WTC11 (cell line): Measurements from ENCODE around the gene RBM8A. TPM values are rescaled to one million over a fixed set of nuclear protein-coding genes. Genes with fewer than 3 reads are reported as not detected.

Source experiments
- ATAC-seq: fragments of 200-7000 bp; cut with Tn5 transposase; 2 replicates; pipeline ENCODE4 v1.10.0; 2021; ENCODE audit warnings: mild to moderate bottlenecking, moderate library complexity
- CTCF ChIA-PET: fragments of 300-600 bp; sonication (Branson Sonifier 250); formaldehyde crosslinking; loops from one replicate; lab custom pipeline; 2021; ENCODE audit warnings: antibody characterized with exemption; lab: Charles Lee
- POLR2A ChIA-PET: fragments of 350-600 bp; sonication (Branson Sonifier 250); formaldehyde crosslinking; loops from one replicate; lab custom pipeline; 2021; ENCODE audit warnings: antibody characterized with exemption; lab: Charles Lee
- DNase-seq: peaks from one replicate; pipeline ENCODE4 v3.0.0; 2021; ENCODE audit warnings: low spot score
- H3K27ac Mint-ChIP-seq: 2 replicates; pipeline ENCODE4 v1.8.0; 2021; ENCODE audit warnings: mixed read lengths
- H3K27me3 Mint-ChIP-seq: 2 replicates; pipeline ENCODE4 v1.8.0; 2021; ENCODE audit warnings: low read depth, mild to moderate bottlenecking, moderate library complexity, mixed read lengths
- H3K36me3 Mint-ChIP-seq: 2 replicates; pipeline ENCODE4 v1.8.0; 2021; ENCODE audit warnings: mixed read lengths
- H3K4me1 Mint-ChIP-seq: 2 replicates; pipeline ENCODE4 v1.8.0; 2022; ENCODE audit warnings: mixed read lengths
- H3K4me3 Mint-ChIP-seq: 2 replicates; pipeline ENCODE4 v1.8.0; 2021; ENCODE audit warnings: mild to moderate bottlenecking, moderate library complexity, mixed read lengths
- H3K9me3 Mint-ChIP-seq: 2 replicates; pipeline ENCODE4 v1.8.0; 2021; ENCODE audit warnings: mixed read lengths
- ATF1 ChIP-seq: sonication (generic); formaldehyde crosslinking; IDR thresholded peaks from 2 replicates; pipeline ENCODE4 v1.8.1; 2023; ENCODE audit warnings: mild to moderate bottlenecking, moderate library complexity, missing genetic modification reagents
- ATF3 ChIP-seq: sonication (generic); formaldehyde crosslinking; conservative IDR thresholded peaks from 2 replicates; pipeline ENCODE4 v1.8.1; 2022; ENCODE audit warnings: mild to moderate bottlenecking, missing genetic modification reagents
- CTCF ChIP-seq: fragments of 200-600 bp; IDR thresholded peaks from 2 replicates; pipeline ENCODE4 v1.8.0; 2022; ENCODE audit warnings: antibody characterized with exemption
- E2F1 ChIP-seq: sonication (generic); formaldehyde crosslinking; IDR thresholded peaks from 2 replicates; pipeline ENCODE4 v1.8.0; 2022; ENCODE audit warnings: mild to moderate bottlenecking, missing genetic modification reagents
- E2F4 ChIP-seq: sonication (generic); formaldehyde crosslinking; IDR thresholded peaks from 2 replicates; pipeline ENCODE4 v1.8.1; 2022; ENCODE audit warnings: low read depth, mild to moderate bottlenecking, moderate library complexity, missing genetic modification reagents, borderline replicate concordance
- ETV6 ChIP-seq: sonication (generic); formaldehyde crosslinking; IDR thresholded peaks from 2 replicates; pipeline ENCODE4 v1.8.1; 2022; ENCODE audit warnings: mild to moderate bottlenecking, missing genetic modification reagents
- FOXP1 ChIP-seq: sonication (generic); formaldehyde crosslinking; IDR thresholded peaks from 2 replicates; pipeline ENCODE4 v1.8.0; 2022; ENCODE audit warnings: missing genetic modification reagents, mild to moderate bottlenecking, moderate library complexity, borderline replicate concordance
- FOXP4 ChIP-seq: sonication (generic); formaldehyde crosslinking; IDR thresholded peaks from 2 replicates; pipeline ENCODE4 v1.8.0; 2022; ENCODE audit warnings: mild to moderate bottlenecking, missing genetic modification reagents
- MYBL2 ChIP-seq: sonication (generic); formaldehyde crosslinking; IDR thresholded peaks from 2 replicates; pipeline ENCODE4 v1.8.1; 2023; ENCODE audit warnings: mild to moderate bottlenecking, moderate library complexity, missing genetic modification reagents
- NFE2L1 ChIP-seq: sonication (generic); formaldehyde crosslinking; IDR thresholded peaks from 2 replicates; pipeline ENCODE4 v1.8.1; 2023; ENCODE audit warnings: missing genetic modification reagents
- NR3C1 ChIP-seq: sonication (generic); formaldehyde crosslinking; conservative IDR thresholded peaks from 2 replicates; pipeline ENCODE4 v1.8.1; 2023; ENCODE audit warnings: low read depth, mild to moderate bottlenecking, missing genetic modification reagents
- OVOL2 ChIP-seq: fragments of 250-450 bp; sonication (Bioruptor Pico); IDR thresholded peaks from 2 replicates; pipeline ENCODE4 v1.9.0; 2021; ENCODE audit warnings: mild to moderate bottlenecking, borderline replicate concordance
- RELA ChIP-seq: sonication (generic); formaldehyde crosslinking; IDR thresholded peaks from 2 replicates; pipeline ENCODE4 v1.8.1; 2022; ENCODE audit warnings: missing genetic modification reagents, mild to moderate bottlenecking, borderline replicate concordance
- RORB ChIP-seq: fragments of 250-450 bp; sonication (Bioruptor Pico); IDR thresholded peaks from 2 replicates; pipeline ENCODE4 v1.9.0; 2021; ENCODE audit warnings: mild to moderate bottlenecking
- STAT6 ChIP-seq: sonication (generic); formaldehyde crosslinking; conservative IDR thresholded peaks from 2 replicates; pipeline ENCODE4 v1.8.1; 2023; ENCODE audit warnings: mild to moderate bottlenecking, low read depth, missing genetic modification reagents, moderate library complexity
- TEAD4 ChIP-seq: sonication (generic); formaldehyde crosslinking; IDR thresholded peaks from 2 replicates; pipeline ENCODE4 v1.8.0; 2022; ENCODE audit warnings: mild to moderate bottlenecking, missing genetic modification reagents
- TP53 ChIP-seq: sonication (generic); formaldehyde crosslinking; IDR thresholded peaks from 2 replicates; pipeline ENCODE4 v1.8.1; 2023; ENCODE audit warnings: mild to moderate bottlenecking, missing genetic modification reagents
- ZNF219 ChIP-seq: sonication (generic); formaldehyde crosslinking; IDR thresholded peaks from 2 replicates; pipeline ENCODE4 v1.8.0; 2023; ENCODE audit warnings: missing genetic modification reagents, mild to moderate bottlenecking, borderline replicate concordance
- ZNF263 ChIP-seq: sonication (generic); formaldehyde crosslinking; IDR thresholded peaks from 2 replicates; pipeline ENCODE4 v1.8.1; 2022; ENCODE audit warnings: low read depth, mild to moderate bottlenecking, moderate library complexity, missing genetic modification reagents
- ZNF423 ChIP-seq: fragments of 250-450 bp; sonication (Bioruptor Pico); IDR thresholded peaks from 2 replicates; pipeline ENCODE4 v2.1.2; 2022; ENCODE audit warnings: mild to moderate bottlenecking, moderate library complexity
- ZNF425 ChIP-seq: fragments of 250-450 bp; sonication (Bioruptor Pico); conservative IDR thresholded peaks from 2 replicates; pipeline ENCODE4 v1.9.0; 2021; ENCODE audit warnings: mild to moderate bottlenecking
- ZNF671 ChIP-seq: fragments of 250-450 bp; sonication (Bioruptor Pico); IDR thresholded peaks from 2 replicates; pipeline ENCODE4 v1.8.0; 2021; ENCODE audit warnings: mild to moderate bottlenecking
- total RNA-seq: library from RNA; stranded (reverse); gene quantifications from 3 replicates; pipeline ENCODE4 v1.2.3, GENCODE V29; 2021

RBM8A gene
- total RNA-seq, 1 experiment from 2014 or later, result 199 TPM

GRCh38 chr1:145942871-145943270 is 15.6 kb upstream of the RBM8A start:
- Mint-ChIP-seq H3K27ac (no peak overlapping the region), H3K36me3 (no peaks in the 10 kb centered on the region)
- CTCF ChIA-PET, result interaction anchor here (0.9 to 1.3 kb wide), 2 partner anchors 15 to 34 kb away, joined by 3 to 5 read pairs; no protein-coding TSS in a partner anchor

GRCh38 chr1:145942405-145942804 is 15.1 kb upstream of the RBM8A start:
- H3K4me1 Mint-ChIP-seq, result peaks cover 7% of the 10 kb centered on the region
- no peaks in the 10 kb centered on the region for H3K9me3 Mint-ChIP-seq
- no peak overlapping the region for H3K4me3 Mint-ChIP-seq
- CTCF ChIA-PET, result interaction anchor here (0.6 to 1.9 kb wide), 3 partner anchors 35 to 91 kb away, joined by 3 to 5 read pairs (median 4); no protein-coding TSS in a partner anchor
- DNase-seq (no peak), ATAC-seq (no peak)
- H3K27ac Mint-ChIP-seq, result no peak overlapping the region
- POLR2A ChIA-PET, result interaction anchor here (0.7 to 1.3 kb wide), 2 partner anchors 15 to 35 kb away, joined by 3 read pairs; partner anchors contain the start of gene RBM8A
- H3K36me3 Mint-ChIP-seq, result no peaks in the 10 kb centered on the region
- no peaks in the 10 kb centered on the region for H3K27me3 Mint-ChIP-seq
- TF ChIP-seq RORB, result no peak
- TF ChIP-seq ATF1 (CRISPR knock-in tag), result no peak
- TF ChIP-seq RELA (CRISPR knock-in tag), result no peak
- no peak for TF ChIP-seq CTCF
- TF ChIP-seq ATF3 (CRISPR knock-in tag), result no peak
- no peak for TF ChIP-seq ZNF425 (CRISPR knock-in tag)
- TF ChIP-seq MYBL2 (CRISPR knock-in tag), result no peak
- TF ChIP-seq ZNF423 (CRISPR knock-in tag), result no peak

More at GRCh38 chr1:145942871-145943270, 15.6 kb upstream of the RBM8A start:
- Mint-ChIP-seq H3K27me3 (no peaks in the 10 kb centered on the region), H3K4me3 (no peak overlapping the region), H3K9me3 (no peaks in the 10 kb centered on the region), H3K4me1 (peaks cover 11% of the 10 kb centered on the region)
- DNase-seq (no peak), ATAC-seq (no peak)
- POLR2A ChIA-PET, result interaction anchor here (0.7 to 1.3 kb wide), 2 partner anchors 15 to 35 kb away, joined by 3 read pairs; partner anchors contain the start of gene RBM8A
- no peak for TF ChIP-seq ETV6 (CRISPR knock-in tag)
- TF ChIP-seq OVOL2 (CRISPR knock-in tag), result no peak
- no peak for TF ChIP-seq FOXP4 (CRISPR knock-in tag)
- no peak for TF ChIP-seq ZNF671 (CRISPR knock-in tag)
- no peak for TF ChIP-seq E2F4 (CRISPR knock-in tag)
- TF ChIP-seq FOXP1 (CRISPR knock-in tag), result no peak
- no peak for TF ChIP-seq ZNF423 (CRISPR knock-in tag)
- no peak for TF ChIP-seq E2F1 (CRISPR knock-in tag)
- TF ChIP-seq STAT6 (CRISPR knock-in tag), result no peak
- no peak for TF ChIP-seq TP53
- no peak for TF ChIP-seq NR3C1 (CRISPR knock-in tag)
- TF ChIP-seq ZNF219 (CRISPR knock-in tag), result no peak
- no peak for TF ChIP-seq NFE2L1
- TF ChIP-seq TEAD4 (CRISPR knock-in tag), result no peak
- no peak for TF ChIP-seq ZNF263
- TF ChIP-seq, all 79 proteins: peak for 0
